ENCODE data around the gene SCD5.

SCD5 gene

DNA sequence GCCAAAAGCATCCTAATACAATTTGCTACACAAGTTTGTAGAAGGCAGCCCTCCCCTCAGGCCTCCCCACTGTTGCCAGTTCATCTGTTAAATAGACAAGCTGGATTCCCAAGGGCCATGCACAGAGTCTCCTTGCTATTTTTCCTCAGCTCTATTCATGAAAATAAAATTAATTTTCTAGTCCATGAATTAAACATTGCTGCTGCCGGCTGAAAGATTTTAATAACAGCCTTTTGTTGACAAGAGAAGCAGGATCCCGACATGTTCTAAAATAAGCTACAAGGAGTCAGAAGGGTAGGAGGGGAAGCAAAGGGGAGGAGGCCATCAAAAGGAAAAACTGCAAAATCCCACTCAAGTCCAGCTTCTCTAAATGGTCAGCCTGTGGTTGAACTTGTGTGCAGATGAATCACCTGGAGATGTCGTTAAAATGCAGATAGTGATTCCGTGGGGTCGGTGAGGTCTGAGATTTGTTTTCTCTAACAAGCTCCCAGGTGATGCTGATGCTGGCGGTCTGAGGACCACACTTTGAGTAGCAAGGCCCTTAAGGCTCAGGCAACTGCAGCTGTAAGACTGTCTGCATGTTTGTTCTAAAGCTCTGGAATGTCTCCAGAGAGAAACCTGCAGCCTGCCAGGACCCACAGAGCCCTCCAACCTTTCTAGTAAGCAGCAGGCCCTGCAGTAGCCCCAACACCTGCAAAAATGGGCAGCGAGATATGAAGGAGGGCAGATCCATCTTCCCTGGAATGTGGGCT is 9.4 kb downstream of the SCD5 start:
- Histone ChIP-seq H3K4me3 (ENCODE audit: low read depth, low read length) (no peak overlapping the region), H3K9me3 (ENCODE audit: control insufficient read depth, insufficient read depth, low read depth, low read length) (no peaks in the 10 kb centered on the region), H3K36me3 (ENCODE audit: control insufficient read depth in 2 of 2, insufficient read depth in 1 of 2, low read length in 2 of 2) (peaks cover 0 to 4% of the 10 kb centered on the region in 2 experiments; a peak in 1 of 3 replicates), H3K27ac (ENCODE audit: extremely low read depth, low read depth, low read length) (no peak overlapping the region), H3K4me1 (ENCODE audit: control insufficient read depth, insufficient read depth, low read length) (peaks cover 14% of the 10 kb centered on the region; the same call in 1 of the 2 replicates)
- POLR2A ChIA-PET = interaction anchor here (1.1 kb wide), 1 partner anchor 10 kb away, joined by 4 read pairs; the partner anchor contains the start of gene SCD5
- TF ChIP-seq ZNF629 (tag by site-specific recombination; IDR thresholded peaks at IDR 0.05) = no peak
- TF ChIP-seq ZNF114 (tag by site-specific recombination; IDR thresholded peaks at IDR 0.05) = no peak
- TF ChIP-seq HOXD13 (CRISPR knock-in tag; IDR thresholded peaks at IDR 0.05; ENCODE audit: borderline replicate concordance) = no peak
- no peak for TF ChIP-seq ZIC2 (tag by site-specific recombination; IDR thresholded peaks at IDR 0.05)
- TF ChIP-seq, protein P1, sequence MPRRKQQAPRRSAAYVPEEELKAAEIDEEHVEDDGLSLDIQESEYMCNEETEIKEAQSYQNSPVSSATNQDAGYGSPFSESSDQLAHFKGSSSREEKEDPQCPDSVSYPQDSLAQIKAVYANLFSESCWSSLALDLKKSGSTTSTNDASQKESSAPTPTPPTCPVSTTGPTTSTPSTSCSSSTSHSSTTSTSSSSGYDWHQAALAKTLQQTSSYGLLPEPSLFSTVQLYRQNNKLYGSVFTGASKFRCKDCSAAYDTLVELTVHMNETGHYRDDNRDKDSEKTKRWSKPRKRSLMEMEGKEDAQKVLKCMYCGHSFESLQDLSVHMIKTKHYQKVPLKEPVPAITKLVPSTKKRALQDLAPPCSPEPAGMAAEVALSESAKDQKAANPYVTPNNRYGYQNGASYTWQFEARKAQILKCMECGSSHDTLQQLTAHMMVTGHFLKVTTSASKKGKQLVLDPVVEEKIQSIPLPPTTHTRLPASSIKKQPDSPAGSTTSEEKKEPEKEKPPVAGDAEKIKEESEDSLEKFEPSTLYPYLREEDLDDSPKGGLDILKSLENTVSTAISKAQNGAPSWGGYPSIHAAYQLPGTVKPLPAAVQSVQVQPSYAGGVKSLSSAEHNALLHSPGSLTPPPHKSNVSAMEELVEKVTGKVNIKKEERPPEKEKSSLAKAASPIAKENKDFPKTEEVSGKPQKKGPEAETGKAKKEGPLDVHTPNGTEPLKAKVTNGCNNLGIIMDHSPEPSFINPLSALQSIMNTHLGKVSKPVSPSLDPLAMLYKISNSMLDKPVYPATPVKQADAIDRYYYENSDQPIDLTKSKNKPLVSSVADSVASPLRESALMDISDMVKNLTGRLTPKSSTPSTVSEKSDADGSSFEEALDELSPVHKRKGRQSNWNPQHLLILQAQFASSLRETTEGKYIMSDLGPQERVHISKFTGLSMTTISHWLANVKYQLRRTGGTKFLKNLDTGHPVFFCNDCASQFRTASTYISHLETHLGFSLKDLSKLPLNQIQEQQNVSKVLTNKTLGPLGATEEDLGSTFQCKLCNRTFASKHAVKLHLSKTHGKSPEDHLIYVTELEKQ (tag by site-specific recombination; IDR thresholded peaks at IDR 0.05; ENCODE audit: borderline replicate concordance) = no peak
- no peak for TF ChIP-seq EGR2 (tag by site-specific recombination; IDR thresholded peaks at IDR 0.05; ENCODE audit: low read depth)
- TF ChIP-seq ZNF223 (tag by site-specific recombination; IDR thresholded peaks at IDR 0.05) = no peak
- no peak for TF ChIP-seq MZF1 (tag by site-specific recombination; IDR thresholded peaks at IDR 0.05; ENCODE audit: borderline replicate concordance)
- no peak for TF ChIP-seq ZNF248 (tag by site-specific recombination; IDR thresholded peaks at IDR 0.05)
- no peak for TF ChIP-seq OVOL3 (tag by site-specific recombination; IDR thresholded peaks at IDR 0.05)
- TF ChIP-seq ZNF76 (tag by site-specific recombination; IDR thresholded peaks at IDR 0.05; ENCODE audit: borderline replicate concordance, low read depth) = no peak
- TF ChIP-seq, protein P2, sequence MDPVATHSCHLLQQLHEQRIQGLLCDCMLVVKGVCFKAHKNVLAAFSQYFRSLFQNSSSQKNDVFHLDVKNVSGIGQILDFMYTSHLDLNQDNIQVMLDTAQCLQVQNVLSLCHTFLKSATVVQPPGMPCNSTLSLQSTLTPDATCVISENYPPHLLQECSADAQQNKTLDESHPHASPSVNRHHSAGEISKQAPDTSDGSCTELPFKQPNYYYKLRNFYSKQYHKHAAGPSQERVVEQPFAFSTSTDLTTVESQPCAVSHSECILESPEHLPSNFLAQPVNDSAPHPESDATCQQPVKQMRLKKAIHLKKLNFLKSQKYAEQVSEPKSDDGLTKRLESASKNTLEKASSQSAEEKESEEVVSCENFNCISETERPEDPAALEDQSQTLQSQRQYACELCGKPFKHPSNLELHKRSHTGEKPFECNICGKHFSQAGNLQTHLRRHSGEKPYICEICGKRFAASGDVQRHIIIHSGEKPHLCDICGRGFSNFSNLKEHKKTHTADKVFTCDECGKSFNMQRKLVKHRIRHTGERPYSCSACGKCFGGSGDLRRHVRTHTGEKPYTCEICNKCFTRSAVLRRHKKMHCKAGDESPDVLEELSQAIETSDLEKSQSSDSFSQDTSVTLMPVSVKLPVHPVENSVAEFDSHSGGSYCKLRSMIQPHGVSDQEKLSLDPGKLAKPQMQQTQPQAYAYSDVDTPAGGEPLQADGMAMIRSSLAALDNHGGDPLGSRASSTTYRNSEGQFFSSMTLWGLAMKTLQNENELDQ (tag by site-specific recombination; IDR thresholded peaks at IDR 0.05; ENCODE audit: low read depth) = no peak
- no peak for TF ChIP-seq ZNF529 (tag by site-specific recombination; IDR thresholded peaks at IDR 0.05; ENCODE audit: insufficient replicate concordance)
- CTCF ChIA-PET = no interaction called here

DNA sequence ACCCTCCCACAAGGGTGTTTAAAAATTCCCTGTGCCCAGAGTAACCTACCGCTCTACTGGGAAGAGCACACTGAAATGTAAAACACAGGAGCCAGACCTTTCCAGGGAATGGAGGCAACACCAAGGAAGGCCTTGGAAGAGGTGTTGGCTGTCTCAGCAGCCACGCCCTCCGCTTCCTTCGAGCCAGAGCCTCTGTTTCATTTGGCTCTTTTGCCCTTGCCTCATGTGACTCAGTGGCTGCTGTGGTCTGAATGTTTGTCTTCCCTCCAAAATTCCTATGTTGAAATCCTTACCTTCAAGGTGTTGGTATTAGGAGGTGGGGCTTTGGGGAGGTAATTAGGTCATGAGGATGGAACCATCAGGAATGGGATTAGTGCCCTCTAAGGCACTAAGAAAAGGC is 11.3 kb downstream of the SCD5 start:
- POLR2A ChIA-PET = interaction anchor here (3.2 kb wide), 1 partner anchor 11 kb away, joined by 14 read pairs; the partner anchor contains the start of gene SCD5
- CTCF ChIA-PET = interaction anchor here (0.6 to 1.5 kb wide), 2 partner anchors 49 to 224 kb away, joined by 3 read pairs; no protein-coding TSS in a partner anchor
- Histone ChIP-seq H3K4me3 (ENCODE audit: low read depth, low read length) (no peak overlapping the region), H3K4me1 (ENCODE audit: control insufficient read depth, insufficient read depth, low read length) (peaks cover 14% of the 10 kb centered on the region; the same call in 1 of the 2 replicates), H3K9me3 (ENCODE audit: control insufficient read depth, insufficient read depth, low read depth, low read length) (no peaks in the 10 kb centered on the region), H3K27ac (ENCODE audit: extremely low read depth, low read depth, low read length) (no peak overlapping the region), H3K36me3 (ENCODE audit: control insufficient read depth in 2 of 2, insufficient read depth in 1 of 2, low read length in 2 of 2) (no peaks in the 10 kb centered on the region)
- TF ChIP-seq, protein P3, sequence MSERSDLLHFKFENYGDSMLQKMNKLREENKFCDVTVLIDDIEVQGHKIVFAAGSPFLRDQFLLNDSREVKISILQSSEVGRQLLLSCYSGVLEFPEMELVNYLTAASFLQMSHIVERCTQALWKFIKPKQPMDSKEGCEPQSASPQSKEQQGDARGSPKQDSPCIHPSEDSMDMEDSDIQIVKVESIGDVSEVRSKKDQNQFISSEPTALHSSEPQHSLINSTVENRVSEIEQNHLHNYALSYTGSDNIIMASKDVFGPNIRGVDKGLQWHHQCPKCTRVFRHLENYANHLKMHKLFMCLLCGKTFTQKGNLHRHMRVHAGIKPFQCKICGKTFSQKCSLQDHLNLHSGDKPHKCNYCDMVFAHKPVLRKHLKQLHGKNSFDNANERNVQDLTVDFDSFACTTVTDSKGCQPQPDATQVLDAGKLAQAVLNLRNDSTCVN (tag by site-specific recombination; optimal IDR thresholded peaks at IDR 0.05) = no peak
- no peak for TF ChIP-seq ZNF24 (tag by site-specific recombination; IDR thresholded peaks at IDR 0.05)
- TF ChIP-seq ZNF677 (tag by site-specific recombination; IDR thresholded peaks at IDR 0.05) = no peak
- no peak for TF ChIP-seq ZNF521 (tag by site-specific recombination; IDR thresholded peaks at IDR 0.05)
- TF ChIP-seq MYNN (tag by site-specific recombination; IDR thresholded peaks at IDR 0.05; ENCODE audit: borderline replicate concordance) = no peak
- TF ChIP-seq, protein P4, sequence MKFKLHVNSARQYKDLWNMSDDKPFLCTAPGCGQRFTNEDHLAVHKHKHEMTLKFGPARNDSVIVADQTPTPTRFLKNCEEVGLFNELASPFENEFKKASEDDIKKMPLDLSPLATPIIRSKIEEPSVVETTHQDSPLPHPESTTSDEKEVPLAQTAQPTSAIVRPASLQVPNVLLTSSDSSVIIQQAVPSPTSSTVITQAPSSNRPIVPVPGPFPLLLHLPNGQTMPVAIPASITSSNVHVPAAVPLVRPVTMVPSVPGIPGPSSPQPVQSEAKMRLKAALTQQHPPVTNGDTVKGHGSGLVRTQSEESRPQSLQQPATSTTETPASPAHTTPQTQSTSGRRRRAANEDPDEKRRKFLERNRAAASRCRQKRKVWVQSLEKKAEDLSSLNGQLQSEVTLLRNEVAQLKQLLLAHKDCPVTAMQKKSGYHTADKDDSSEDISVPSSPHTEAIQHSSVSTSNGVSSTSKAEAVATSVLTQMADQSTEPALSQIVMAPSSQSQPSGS (tag by site-specific recombination; IDR thresholded peaks at IDR 0.05; ENCODE audit: low read depth) = no peak
- TF ChIP-seq ZNF10 (tag by site-specific recombination; IDR thresholded peaks at IDR 0.05) = no peak
- no peak for TF ChIP-seq ZNF768 (tag by site-specific recombination; IDR thresholded peaks at IDR 0.05)
- TF ChIP-seq, protein P5, sequence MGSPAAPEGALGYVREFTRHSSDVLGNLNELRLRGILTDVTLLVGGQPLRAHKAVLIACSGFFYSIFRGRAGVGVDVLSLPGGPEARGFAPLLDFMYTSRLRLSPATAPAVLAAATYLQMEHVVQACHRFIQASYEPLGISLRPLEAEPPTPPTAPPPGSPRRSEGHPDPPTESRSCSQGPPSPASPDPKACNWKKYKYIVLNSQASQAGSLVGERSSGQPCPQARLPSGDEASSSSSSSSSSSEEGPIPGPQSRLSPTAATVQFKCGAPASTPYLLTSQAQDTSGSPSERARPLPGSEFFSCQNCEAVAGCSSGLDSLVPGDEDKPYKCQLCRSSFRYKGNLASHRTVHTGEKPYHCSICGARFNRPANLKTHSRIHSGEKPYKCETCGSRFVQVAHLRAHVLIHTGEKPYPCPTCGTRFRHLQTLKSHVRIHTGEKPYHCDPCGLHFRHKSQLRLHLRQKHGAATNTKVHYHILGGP (tag by site-specific recombination; IDR thresholded peaks at IDR 0.05) = no peak
- no peak for TF ChIP-seq BCL11B (tag by site-specific recombination; IDR thresholded peaks at IDR 0.05; ENCODE audit: low read depth)
- TF ChIP-seq ZFP37 (tag by site-specific recombination; IDR thresholded peaks at IDR 0.05) = no peak
- no peak for TF ChIP-seq GLI2 (tag by site-specific recombination; IDR thresholded peaks at IDR 0.05; ENCODE audit: borderline replicate concordance, low read depth)
